HFFc6 (cell line): ENCODE measurements around the gene PIN1. TPM values are rescaled to one million over a fixed set of nuclear protein-coding genes. Genes with fewer than 3 reads are reported as not detected.

Experiments
- DNase-seq: peaks from one replicate; pipeline ENCODE4 v3.0.0-alpha.2; 2018
- H3K27ac Mint-ChIP-seq: 2 replicates; pipeline ENCODE4 v1.8.0; 2020; ENCODE audit warnings: mild to moderate bottlenecking, mixed read lengths
- H3K27me3 Mint-ChIP-seq: 2 replicates; pipeline ENCODE4 v1.8.0; 2021; ENCODE audit warnings: mild to moderate bottlenecking, moderate library complexity, mixed read lengths; ENCODE audit not compliant: insufficient read depth
- H3K36me3 Mint-ChIP-seq: 2 replicates; pipeline ENCODE4 v1.8.0; 2021; ENCODE audit warnings: low read depth, mixed read lengths
- H3K4me1 Mint-ChIP-seq: 2 replicates; pipeline ENCODE4 v1.8.0; 2020; ENCODE audit warnings: low read depth, mixed read lengths
- H3K4me3 Mint-ChIP-seq: 2 replicates; pipeline ENCODE4 v1.8.0; 2020; ENCODE audit warnings: mild to moderate bottlenecking, moderate library complexity, mixed read lengths
- H3K9me3 Mint-ChIP-seq: 2 replicates; pipeline ENCODE4 v1.8.0; 2020; ENCODE audit warnings: mild to moderate bottlenecking, mixed read lengths
- total RNA-seq, 6 experiments: library from RNA; stranded (reverse); fragmentation: NEBNext Ultra II Directional; extraction: Animal tissue kit (Norgen Biotek cat#: 25700); gene quantifications; 2 replicates in 1 of 6; 3 replicates in 5 of 6; pipeline ENCODE4 v1.2.3, GENCODE V29; 2021
- TF ChIP-seq, protein P1 (sequence below): fragments of 200-600 bp; sonication (generic); IDR thresholded peaks from 2 replicates; pipeline ENCODE4 v1.5.0; 2021; ENCODE audit warnings: antibody characterized with exemption, mild to moderate bottlenecking

PIN1 gene
- total RNA-seq, 6 experiments from 2014 or later, result 113 to 153 (median 120) TPM

DNA sequence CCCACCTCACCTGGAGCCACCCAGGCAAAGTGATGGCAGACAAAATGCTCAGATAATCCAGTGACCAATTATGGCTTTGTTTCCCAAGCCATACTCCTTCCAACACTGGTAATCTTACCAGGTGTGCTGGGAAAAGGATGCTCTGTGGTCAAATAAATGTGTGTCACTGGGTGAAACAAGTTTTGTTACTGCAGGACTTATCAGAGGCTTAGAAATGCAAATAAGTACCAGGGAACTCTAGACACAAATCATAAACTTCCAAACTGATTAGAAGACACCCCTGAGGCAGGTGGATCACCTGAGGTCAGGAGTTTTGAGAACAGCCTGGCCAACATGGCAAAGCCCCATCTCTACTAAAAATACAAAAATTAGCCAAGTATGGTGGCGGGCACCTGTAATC is 26.4 kb downstream of the PIN1 start:
- Mint-ChIP-seq H3K9me3 (no peaks in the 10 kb centered on the region), H3K27me3 (peaks cover 18% of the 10 kb centered on the region), H3K27ac (no peak overlapping the region), H3K36me3 (no peaks in the 10 kb centered on the region), H3K4me1 (no peaks in the 10 kb centered on the region), H3K4me3 (no peak overlapping the region)
- TF ChIP-seq, protein P1, sequence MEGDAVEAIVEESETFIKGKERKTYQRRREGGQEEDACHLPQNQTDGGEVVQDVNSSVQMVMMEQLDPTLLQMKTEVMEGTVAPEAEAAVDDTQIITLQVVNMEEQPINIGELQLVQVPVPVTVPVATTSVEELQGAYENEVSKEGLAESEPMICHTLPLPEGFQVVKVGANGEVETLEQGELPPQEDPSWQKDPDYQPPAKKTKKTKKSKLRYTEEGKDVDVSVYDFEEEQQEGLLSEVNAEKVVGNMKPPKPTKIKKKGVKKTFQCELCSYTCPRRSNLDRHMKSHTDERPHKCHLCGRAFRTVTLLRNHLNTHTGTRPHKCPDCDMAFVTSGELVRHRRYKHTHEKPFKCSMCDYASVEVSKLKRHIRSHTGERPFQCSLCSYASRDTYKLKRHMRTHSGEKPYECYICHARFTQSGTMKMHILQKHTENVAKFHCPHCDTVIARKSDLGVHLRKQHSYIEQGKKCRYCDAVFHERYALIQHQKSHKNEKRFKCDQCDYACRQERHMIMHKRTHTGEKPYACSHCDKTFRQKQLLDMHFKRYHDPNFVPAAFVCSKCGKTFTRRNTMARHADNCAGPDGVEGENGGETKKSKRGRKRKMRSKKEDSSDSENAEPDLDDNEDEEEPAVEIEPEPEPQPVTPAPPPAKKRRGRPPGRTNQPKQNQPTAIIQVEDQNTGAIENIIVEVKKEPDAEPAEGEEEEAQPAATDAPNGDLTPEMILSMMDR, result no peak
- DNase-seq, result no peak

DNA sequence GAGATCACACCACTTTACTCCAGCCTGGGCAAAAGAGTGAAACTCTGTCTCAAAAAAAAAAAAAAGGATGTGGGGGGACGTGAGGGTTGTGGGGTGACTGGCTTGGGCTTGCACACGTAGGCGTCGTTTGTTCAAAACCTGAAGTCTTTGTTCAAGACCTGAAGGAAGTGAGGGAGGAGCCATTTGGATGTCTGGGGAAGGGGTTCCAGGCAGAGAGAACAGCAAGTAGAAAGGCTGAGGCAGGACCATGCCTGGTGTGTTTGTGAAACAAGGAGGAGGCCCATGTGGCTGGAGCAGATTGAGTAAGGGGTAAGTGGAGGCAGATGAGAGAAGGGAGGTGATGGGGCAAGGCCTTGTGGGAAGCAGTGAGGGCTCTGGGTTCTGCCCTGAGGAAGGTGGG is 27.8 kb downstream of the PIN1 start:
- TF ChIP-seq, protein P1, result no peak
- Mint-ChIP-seq H3K36me3 (no peaks in the 10 kb centered on the region), H3K9me3 (no peaks in the 10 kb centered on the region), H3K27me3 (peaks cover 17% of the 10 kb centered on the region), H3K4me3 (no peak overlapping the region), H3K4me1 (no peaks in the 10 kb centered on the region), H3K27ac (no peak overlapping the region)
- no peak for DNase-seq

DNA sequence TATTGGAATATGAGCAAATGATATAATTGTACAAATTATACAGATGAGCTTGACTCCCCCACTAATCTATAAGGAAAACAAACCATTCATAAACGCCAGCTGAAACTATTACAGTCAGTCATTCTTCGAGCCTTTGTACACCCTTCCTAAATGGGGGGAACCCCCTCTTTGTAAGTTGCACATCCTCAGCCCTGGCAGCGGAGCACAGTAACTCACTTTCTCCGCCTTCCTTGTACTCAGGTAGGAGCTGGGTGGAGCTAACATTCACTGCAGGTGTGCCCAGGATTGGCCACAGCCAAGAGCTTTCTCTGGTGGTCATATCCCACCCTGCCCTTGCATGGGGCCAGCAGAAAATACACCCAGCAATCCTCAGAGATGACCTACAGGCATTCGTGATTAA is 28.6 kb downstream of the PIN1 start:
- TF ChIP-seq, protein P1, result no peak
- Mint-ChIP-seq H3K4me1 (no peaks in the 10 kb centered on the region), H3K36me3 (no peaks in the 10 kb centered on the region), H3K9me3 (no peaks in the 10 kb centered on the region), H3K27ac (no peak overlapping the region), H3K27me3 (peaks cover 17% of the 10 kb centered on the region), H3K4me3 (no peak overlapping the region)
- no peak for DNase-seq

DNA sequence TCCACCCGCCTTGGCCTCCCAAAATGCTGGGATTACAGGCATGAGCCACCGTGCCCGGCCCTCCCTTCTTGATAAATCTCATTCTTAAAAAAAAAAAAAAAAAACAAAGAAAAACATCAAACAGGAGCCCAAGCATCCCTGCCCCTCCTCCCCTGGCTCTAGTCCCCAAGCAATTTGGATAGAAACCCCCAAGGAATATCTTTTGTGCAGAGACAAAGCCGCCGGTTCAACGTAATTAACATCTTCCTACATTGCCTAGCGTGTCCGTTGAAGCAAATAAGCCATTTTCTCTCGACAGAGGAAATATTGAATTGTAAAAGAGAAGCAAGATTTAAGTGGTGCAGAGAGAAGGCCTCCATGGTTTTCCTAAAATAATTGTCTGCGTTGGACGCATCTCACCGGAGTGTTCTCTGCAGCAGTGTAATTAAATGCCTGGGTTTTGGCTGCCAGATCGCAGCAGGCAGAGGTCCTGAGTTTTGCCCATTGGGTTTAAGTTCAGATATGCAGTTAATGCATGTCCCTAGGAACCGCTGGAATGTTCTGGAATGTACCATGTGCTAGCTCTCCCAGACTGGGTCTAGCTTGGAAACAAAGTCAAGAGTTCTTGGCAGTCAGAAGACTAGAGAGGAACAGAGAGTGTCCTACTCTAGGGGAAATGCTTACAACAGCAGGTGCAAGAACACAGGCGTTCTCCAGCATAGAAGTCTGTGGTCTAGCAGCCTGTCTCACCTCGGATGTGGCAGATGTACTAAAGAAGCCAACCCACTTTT is 30.8 kb downstream of the PIN1 start:
- peaks cover 13% of the 10 kb centered on the region for H3K27me3 Mint-ChIP-seq
- no peak overlapping the region for H3K4me3 Mint-ChIP-seq

DNA sequence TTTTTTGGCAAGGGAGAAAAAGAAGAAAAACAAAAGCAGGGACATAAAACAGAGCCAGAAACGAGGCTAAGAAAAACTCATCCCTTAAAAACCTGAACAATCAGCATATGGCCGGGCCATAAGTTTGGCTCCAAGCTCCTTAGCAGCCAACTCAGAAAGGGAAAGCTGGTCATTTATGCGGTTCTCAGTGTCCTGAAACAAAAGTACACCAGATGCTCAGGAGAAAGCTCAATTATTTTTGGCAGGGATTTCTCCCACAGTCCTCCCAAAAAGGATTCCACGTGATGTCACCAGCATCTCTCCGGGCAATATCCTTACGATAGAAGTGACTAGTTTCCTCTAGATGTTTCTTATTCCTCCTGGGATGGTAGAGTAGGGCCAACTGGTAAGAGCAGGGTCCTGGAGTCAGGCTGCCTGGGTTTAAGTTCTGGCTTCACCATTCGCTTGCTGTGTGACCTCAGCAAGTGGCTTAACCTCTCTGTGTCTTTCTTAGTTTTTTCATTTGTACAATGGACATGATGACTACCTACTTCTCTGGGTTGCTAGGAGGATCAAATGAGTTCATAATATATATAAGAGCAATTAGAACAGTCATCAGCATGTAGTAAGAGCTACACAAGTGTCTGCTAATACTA is 34.0 kb downstream of the PIN1 start:
- no peaks in the 10 kb centered on the region for H3K36me3 Mint-ChIP-seq
- no peaks in the 10 kb centered on the region for H3K4me1 Mint-ChIP-seq
- H3K4me3 Mint-ChIP-seq, result no peak overlapping the region
- H3K27me3 Mint-ChIP-seq, result peaks cover 17% of the 10 kb centered on the region
- DNase-seq, result no peak
- TF ChIP-seq, protein P1, result no peak
- H3K27ac Mint-ChIP-seq, result no peak overlapping the region
- no peaks in the 10 kb centered on the region for H3K9me3 Mint-ChIP-seq

More for the DNA sequence above, 30.8 kb downstream of the PIN1 start:
- DNase-seq, result no peak
- H3K4me1 Mint-ChIP-seq, result no peaks in the 10 kb centered on the region
- H3K9me3 Mint-ChIP-seq, result no peaks in the 10 kb centered on the region
- TF ChIP-seq, protein P1, result no peak
- H3K27ac Mint-ChIP-seq, result no peak overlapping the region
- no peaks in the 10 kb centered on the region for H3K36me3 Mint-ChIP-seq
